Uterus (tissue), 2 donors: ENCODE measurements around the gene CACNB2.

ENCODE experiments used
- CTCF ChIP-seq, 4 experiments: fragments of 200-600 bp in 2 of 4; fragments of 450-650 bp in 2 of 4; sonication (generic) in 2 of 4; IDR thresholded peaks; one replicate each; pipeline ENCODE4 v1.5.1; 2016 to 2019; ENCODE audit warnings: antibody characterized with exemption in 4 of 4, mild to moderate bottlenecking in 2 of 4, moderate library complexity in 1 of 4
- POLR2A ChIP-seq, 2 donors: fragments of 450-650 bp; IDR thresholded peaks; one replicate each; pipeline ENCODE4 v1.6.1; 2016; ENCODE audit warnings: antibody characterized with exemption in 2 of 2, mild to moderate bottlenecking in 1 of 2, moderate library complexity in 1 of 2

- no peak for TF ChIP-seq CTCF (IDR thresholded peaks at IDR 0.05)
- no peak for TF ChIP-seq POLR2A (IDR thresholded peaks at IDR 0.05)
Observed at GRCh38 chr10:18362892-18363291, 222.7 kb downstream of the CACNB2 start.
